ENCODE results near the gene TRIM17. TPM values are rescaled to one million over a fixed set of nuclear protein-coding genes. Genes with fewer than 3 reads are reported as not detected.
"Not testable (repeated sequence)": the region's sequence is repeated elsewhere in the genome, so short reads cannot be mapped to it uniquely, and the experiment has no call there.

Gene TRIM17
- total RNA-seq, 2 donors from 2014 or later: 2.0 to 9.9 TPM

DNA sequence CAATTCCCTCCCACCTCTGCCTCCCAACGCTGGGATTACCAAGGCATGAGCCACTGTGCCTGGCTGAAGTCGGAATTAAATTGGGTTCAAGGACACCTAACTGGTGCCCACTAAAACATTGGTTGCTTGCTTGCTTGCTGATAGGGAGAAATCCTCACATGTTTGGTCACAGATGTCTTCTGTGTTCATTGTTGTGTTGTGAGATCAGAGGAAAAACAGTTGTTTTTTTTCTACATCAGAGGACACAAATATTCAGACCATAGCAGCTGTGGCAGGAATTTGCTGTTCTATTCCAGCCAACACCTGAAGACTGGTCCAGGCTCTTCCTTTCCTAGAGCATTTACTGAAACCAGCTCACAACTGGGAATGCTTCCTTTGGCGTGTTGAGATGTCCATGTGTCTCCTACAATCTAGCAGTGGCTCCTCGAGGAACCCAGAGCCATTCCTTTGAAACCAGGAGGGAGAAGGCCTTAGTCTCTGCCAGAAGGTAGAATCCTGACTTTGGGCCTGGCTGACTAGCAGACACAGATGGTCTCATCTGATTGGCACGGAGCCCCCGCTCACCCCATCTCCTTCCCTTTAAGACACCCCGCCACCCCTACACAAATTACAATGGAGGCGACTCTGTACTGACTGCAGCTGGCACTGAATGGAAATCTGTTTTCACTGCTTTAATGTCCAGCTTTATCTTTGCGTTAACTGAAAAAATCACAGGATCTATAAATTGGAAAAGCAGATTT, 24.3 kb upstream of the TRIM17 start:
- Histone ChIP-seq H3K27me3 (replicated peaks; ENCODE audit: insufficient read depth) (peaks cover 2% of the 10 kb centered on the region), H3K4me3 (no peak overlapping the region), H3K9me3 (no peaks in the 10 kb centered on the region), H3K27ac (no peak overlapping the region), H3K4me1 (replicated peaks) (no peaks in the 10 kb centered on the region), H3K36me3 (no peaks in the 10 kb centered on the region)
- DNase-seq (ENCODE audit: low spot score): no peak
- intact Hi-C loops (cut with DNase I): no loop called here
- TF ChIP-seq, protein P1, sequence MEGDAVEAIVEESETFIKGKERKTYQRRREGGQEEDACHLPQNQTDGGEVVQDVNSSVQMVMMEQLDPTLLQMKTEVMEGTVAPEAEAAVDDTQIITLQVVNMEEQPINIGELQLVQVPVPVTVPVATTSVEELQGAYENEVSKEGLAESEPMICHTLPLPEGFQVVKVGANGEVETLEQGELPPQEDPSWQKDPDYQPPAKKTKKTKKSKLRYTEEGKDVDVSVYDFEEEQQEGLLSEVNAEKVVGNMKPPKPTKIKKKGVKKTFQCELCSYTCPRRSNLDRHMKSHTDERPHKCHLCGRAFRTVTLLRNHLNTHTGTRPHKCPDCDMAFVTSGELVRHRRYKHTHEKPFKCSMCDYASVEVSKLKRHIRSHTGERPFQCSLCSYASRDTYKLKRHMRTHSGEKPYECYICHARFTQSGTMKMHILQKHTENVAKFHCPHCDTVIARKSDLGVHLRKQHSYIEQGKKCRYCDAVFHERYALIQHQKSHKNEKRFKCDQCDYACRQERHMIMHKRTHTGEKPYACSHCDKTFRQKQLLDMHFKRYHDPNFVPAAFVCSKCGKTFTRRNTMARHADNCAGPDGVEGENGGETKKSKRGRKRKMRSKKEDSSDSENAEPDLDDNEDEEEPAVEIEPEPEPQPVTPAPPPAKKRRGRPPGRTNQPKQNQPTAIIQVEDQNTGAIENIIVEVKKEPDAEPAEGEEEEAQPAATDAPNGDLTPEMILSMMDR (IDR thresholded peaks at IDR 0.05): no peak
- TF ChIP-seq POLR2AphosphoS5 (IDR thresholded peaks at IDR 0.05) (no peak), POLR2A (IDR thresholded peaks at IDR 0.05) (no peak)
- 87% methylated on average over 9 of the region's 9 CpGs for WGBS

DNA sequence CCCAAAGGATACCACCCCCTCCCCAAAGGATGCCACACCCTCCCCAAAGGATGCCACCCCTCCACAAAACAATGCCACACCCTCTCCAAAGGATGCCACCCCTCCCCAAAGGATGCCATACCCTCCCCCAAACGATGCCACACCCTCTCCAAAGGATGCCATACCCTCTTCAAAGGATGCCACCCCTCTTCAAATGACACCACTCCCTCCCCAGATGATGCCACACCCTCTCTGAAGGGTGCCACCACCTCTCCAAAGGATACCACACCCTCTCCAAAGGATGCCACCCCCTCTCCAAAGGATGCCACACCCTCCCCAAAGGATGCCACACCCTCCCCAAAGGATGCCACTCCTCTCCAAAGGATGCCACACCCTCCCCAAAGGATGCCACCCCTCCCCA, 21.6 kb upstream of the TRIM17 start:
- WGBS: 67% methylated on average over 1 of the region's 1 CpG
- no peak overlapping the region for H3K27ac ChIP-seq
- no peak for TF ChIP-seq POLR2AphosphoS5 (IDR thresholded peaks at IDR 0.05)
- TF ChIP-seq, protein P1 (IDR thresholded peaks at IDR 0.05): no peak
- no peak for TF ChIP-seq POLR2A (IDR thresholded peaks at IDR 0.05)
- H3K4me1 ChIP-seq (replicated peaks): no peaks in the 10 kb centered on the region
- no peak for DNase-seq (ENCODE audit: low spot score)
- H3K36me3 ChIP-seq: no peaks in the 10 kb centered on the region
- intact Hi-C loops (cut with DNase I): no loop called here
- H3K4me3 ChIP-seq: no peak overlapping the region
- H3K27me3 ChIP-seq (replicated peaks; ENCODE audit: insufficient read depth): no peaks in the 10 kb centered on the region
- no peaks in the 10 kb centered on the region for H3K9me3 ChIP-seq

DNA sequence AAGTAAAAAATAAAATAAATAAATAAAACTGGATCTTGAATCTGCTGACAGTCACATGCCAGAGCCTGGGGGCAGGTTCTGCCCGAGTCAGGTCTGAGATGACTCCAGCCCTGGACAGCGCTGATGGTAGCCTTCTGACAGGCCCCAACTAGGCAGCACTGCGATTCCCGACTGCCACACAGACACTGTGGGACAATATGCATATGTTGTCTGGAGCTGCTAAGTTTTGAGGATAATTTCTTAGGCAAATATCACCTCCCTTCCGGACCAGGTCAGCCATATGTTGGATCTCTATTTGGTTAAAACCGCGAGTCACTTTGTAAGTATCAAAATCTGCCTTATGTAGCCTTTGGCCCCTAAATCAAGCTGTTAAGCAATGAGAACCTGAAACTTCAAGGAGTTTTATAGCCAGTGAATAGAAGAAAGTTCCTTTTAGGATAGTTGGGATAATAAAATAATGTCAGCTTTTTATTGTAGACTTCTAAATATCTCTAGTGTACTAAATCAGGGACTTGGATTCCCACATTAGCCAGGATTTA, 20.8 kb upstream of the TRIM17 start:
- Histone ChIP-seq H3K9me3 (no peaks in the 10 kb centered on the region), H3K27ac (no peak overlapping the region), H3K27me3 (replicated peaks; ENCODE audit: insufficient read depth) (no peaks in the 10 kb centered on the region), H3K4me3 (no peak overlapping the region), H3K4me1 (replicated peaks) (no peaks in the 10 kb centered on the region), H3K36me3 (no peaks in the 10 kb centered on the region)
- 84% methylated on average over 7 of the region's 7 CpGs for WGBS
- intact Hi-C loops (cut with DNase I): no loop called here
- no peak for DNase-seq (ENCODE audit: low spot score)
- TF ChIP-seq POLR2AphosphoS5 (IDR thresholded peaks at IDR 0.05) (no peak), POLR2A (IDR thresholded peaks at IDR 0.05) (no peak)
- TF ChIP-seq, protein P1 (IDR thresholded peaks at IDR 0.05): no peak

DNA sequence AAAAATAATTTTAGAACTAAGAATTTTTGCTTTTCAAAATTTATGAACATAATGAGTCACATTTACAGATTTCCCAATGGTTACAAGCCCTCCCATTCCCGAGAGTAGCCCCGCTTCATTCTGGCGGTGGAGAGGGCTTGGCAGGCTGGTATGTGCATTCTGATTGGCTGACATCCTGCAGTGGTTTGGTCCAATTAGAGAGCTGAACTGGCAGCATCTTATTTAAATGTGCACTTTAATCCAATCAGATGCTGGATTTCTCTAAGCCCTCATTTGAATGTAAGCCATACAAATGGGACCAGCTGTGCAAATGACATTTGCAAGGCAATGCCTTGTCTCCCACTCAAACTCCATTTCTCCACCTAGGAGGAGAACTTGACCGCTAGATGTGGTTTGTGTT, 18.0 kb upstream of the TRIM17 start:
- no peak overlapping the region for H3K4me3 ChIP-seq
- H3K4me1 ChIP-seq (replicated peaks): no peaks in the 10 kb centered on the region

DNA sequence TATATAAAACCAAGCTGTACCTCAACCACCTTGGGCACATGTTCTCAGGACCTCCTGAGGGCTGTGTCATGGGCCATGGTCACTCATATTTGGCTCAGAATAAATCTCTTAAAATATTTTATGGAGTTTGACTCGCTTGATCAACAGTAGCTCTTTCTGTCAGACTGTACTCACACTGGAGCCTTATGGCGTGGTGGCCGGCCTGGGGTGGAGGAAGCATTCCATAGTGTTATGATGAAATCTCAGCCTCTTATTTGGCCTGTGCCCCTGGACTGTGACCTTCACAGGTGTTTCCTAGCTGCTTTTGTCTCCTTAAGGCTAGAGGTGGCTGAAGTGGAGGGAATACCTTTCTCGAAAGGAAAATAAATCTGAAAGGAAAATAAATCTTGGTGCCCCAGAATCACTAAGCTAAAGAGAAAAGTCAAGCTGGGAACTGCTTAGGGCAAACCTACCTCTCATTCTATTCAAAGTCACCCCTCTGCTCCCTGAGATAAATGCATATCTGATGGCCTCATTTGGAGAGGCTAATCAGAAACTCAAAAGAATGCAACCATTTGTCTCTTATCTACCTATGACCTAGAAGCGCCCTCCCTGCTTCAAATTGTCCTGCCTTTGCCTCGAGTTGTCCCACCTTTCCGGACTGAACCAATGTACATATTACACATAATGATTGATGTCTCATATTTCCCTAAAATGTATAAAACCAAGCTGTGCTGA, 16.8 kb upstream of the TRIM17 start:
- intact Hi-C loops (cut with DNase I); H3K27me3 ChIP-seq (replicated peaks; ENCODE audit: insufficient read depth): not testable (repeated sequence)

More for the DNA sequence above, 18.0 kb upstream of the TRIM17 start:
- Histone ChIP-seq H3K9me3 (no peaks in the 10 kb centered on the region), H3K27me3 (replicated peaks; ENCODE audit: insufficient read depth) (no peaks in the 10 kb centered on the region), H3K36me3 (no peaks in the 10 kb centered on the region), H3K27ac (no peak overlapping the region)
- DNase-seq (ENCODE audit: low spot score): no peak
- intact Hi-C loops (cut with DNase I): no loop called here
- TF ChIP-seq POLR2A (IDR thresholded peaks at IDR 0.05) (no peak), POLR2AphosphoS5 (IDR thresholded peaks at IDR 0.05) (no peak)
- TF ChIP-seq, protein P1 (IDR thresholded peaks at IDR 0.05): no peak
- 80% methylated on average over 4 of the region's 4 CpGs for WGBS

More for the DNA sequence above, 16.8 kb upstream of the TRIM17 start:
- H3K36me3 ChIP-seq; H3K4me1 ChIP-seq (replicated peaks); H3K9me3 ChIP-seq; H3K4me3 ChIP-seq; DNase-seq (ENCODE audit: low spot score); H3K27ac ChIP-seq: not testable (repeated sequence)
- 71% methylated on average over 7 of the region's 7 CpGs for WGBS
